Measurements from ENCODE around the gene CUL9. TPM values are rescaled to one million over a fixed set of nuclear protein-coding genes. Genes with fewer than 3 reads are reported as not detected.
A peak's percentile ranks its signal among the peaks of the same experiment; 100 is the strongest.

CUL9 gene
- total RNA-seq, 1 experiment from 2014 or later: 30.4 TPM

- Histone ChIP-seq H3K9me3 (ENCODE audit: low read length) (no peaks in the 10 kb centered on the region), H4K20me1 (ENCODE audit: low read length) (no peaks in the 10 kb centered on the region), H3K27me3 (ENCODE audit: low read length) (no peaks in the 10 kb centered on the region), H3K9me2 (replicated peaks; ENCODE audit: low read length) (no peaks in the 10 kb centered on the region), H3K4me3 (ENCODE audit: low read length) (no peak overlapping the region), H3K79me2 (ENCODE audit: low read length) (no peaks in the 10 kb centered on the region), H3K27ac (ENCODE audit: low read length) (no peak overlapping the region), H3F3A (ENCODE audit: low read length, unreplicated experiment) (no peaks in the 10 kb centered on the region), H3K4me1 (ENCODE audit: insufficient read depth, low read length) (peaks cover 13% of the 10 kb centered on the region), H3K36me3 (ENCODE audit: low read depth, low read length) (peaks cover 5% of the 10 kb centered on the region; the same call in 1 of the 2 replicates), H3K9ac (ENCODE audit: low read length) (no peak overlapping the region), H3K4me2 (ENCODE audit: low read length) (peak overlapping the region; percentile 93; the same call in 1 of the 2 replicates), H2AFZ (ENCODE audit: low read length) (no peak overlapping the region)
- TF ChIP-seq EZH2 (IDR thresholded peaks at IDR 0.05; ENCODE audit: low read length, unreplicated experiment): no peak
- no peak for TF ChIP-seq EZH2phosphoT487 (IDR thresholded peaks at IDR 0.05; ENCODE audit: borderline replicate concordance, low read length)
- no peak for TF ChIP-seq CTCF (conservative IDR thresholded peaks at IDR 0.05; ENCODE audit: low read depth, low read length)
- ATAC-seq (no peak), DNase-seq (no peak)
- intact Hi-C loops (cut with micrococcal nuclease): no loop called here
- POLR2A ChIA-PET (ENCODE audit: unreplicated experiment): no interaction called here
- CTCF ChIA-PET: no interaction called here
- no TSS peak for BruUV-seq (replicated peaks)
These were observed 1.4 kb downstream of the CUL9 start for GRCh38 chr6:43183441-43183840.

- H3K9ac ChIP-seq (ENCODE audit: low read length): no peak overlapping the region
- H3K4me1 ChIP-seq (ENCODE audit: insufficient read depth, low read length): peaks cover 13% of the 10 kb centered on the region
- no peak overlapping the region for H3K27ac ChIP-seq (ENCODE audit: low read length)
- POLR2A ChIA-PET (ENCODE audit: unreplicated experiment): no interaction called here
- no peaks in the 10 kb centered on the region for H3K9me3 ChIP-seq (ENCODE audit: low read length)
- no peak overlapping the region for H3K4me3 ChIP-seq (ENCODE audit: low read length)
- no peaks in the 10 kb centered on the region for H3K27me3 ChIP-seq (ENCODE audit: low read length)
- TF ChIP-seq EZH2 (IDR thresholded peaks at IDR 0.05; ENCODE audit: low read length, unreplicated experiment) (no peak), EZH2phosphoT487 (IDR thresholded peaks at IDR 0.05; ENCODE audit: borderline replicate concordance, low read length) (no peak), CTCF (conservative IDR thresholded peaks at IDR 0.05; ENCODE audit: low read depth, low read length) (no peak)
- H3K79me2 ChIP-seq (ENCODE audit: low read length): no peaks in the 10 kb centered on the region
- BruUV-seq (replicated peaks): no TSS peak
- intact Hi-C loops (cut with micrococcal nuclease): no loop called here
- no peak overlapping the region for H3K4me2 ChIP-seq (ENCODE audit: low read length)
- CTCF ChIA-PET: no interaction called here
- H3F3A ChIP-seq (ENCODE audit: low read length, unreplicated experiment): no peaks in the 10 kb centered on the region
- ATAC-seq (no peak), DNase-seq (no peak)
- no peaks in the 10 kb centered on the region; the same call in 1 of the 2 replicates for H3K36me3 ChIP-seq (ENCODE audit: low read depth, low read length)
- H4K20me1 ChIP-seq (ENCODE audit: low read length): no peaks in the 10 kb centered on the region
- no peaks in the 10 kb centered on the region for H3K9me2 ChIP-seq (replicated peaks; ENCODE audit: low read length)
- no peak overlapping the region for H2AFZ ChIP-seq (ENCODE audit: low read length)
These were observed 2.4 kb downstream of the CUL9 start for GRCh38 chr6:43184268-43184985.

- DNase-seq: no peak
- Histone ChIP-seq H3K27me3 (ENCODE audit: low read length) (no peaks in the 10 kb centered on the region), H3K9ac (ENCODE audit: low read length) (no peak overlapping the region), H3K9me2 (replicated peaks; ENCODE audit: low read length) (no peaks in the 10 kb centered on the region), H3K27ac (ENCODE audit: low read length) (no peak overlapping the region), H2AFZ (ENCODE audit: low read length) (no peak overlapping the region), H3K9me3 (ENCODE audit: low read length) (no peaks in the 10 kb centered on the region), H3K36me3 (ENCODE audit: low read depth, low read length) (no peaks in the 10 kb centered on the region; the same call in 1 of the 2 replicates), H3K4me3 (ENCODE audit: low read length) (no peak overlapping the region), H3K79me2 (ENCODE audit: low read length) (no peaks in the 10 kb centered on the region), H4K20me1 (ENCODE audit: low read length) (no peaks in the 10 kb centered on the region), H3K4me1 (ENCODE audit: insufficient read depth, low read length) (peaks cover 13% of the 10 kb centered on the region), H3K4me2 (ENCODE audit: low read length) (no peak overlapping the region), H3F3A (ENCODE audit: low read length, unreplicated experiment) (no peaks in the 10 kb centered on the region)
- no peak for ATAC-seq
- CTCF ChIA-PET: no interaction called here
- TF ChIP-seq EZH2 (IDR thresholded peaks at IDR 0.05; ENCODE audit: low read length, unreplicated experiment): no peak
- TF ChIP-seq CTCF (conservative IDR thresholded peaks at IDR 0.05; ENCODE audit: low read depth, low read length): no peak
- TF ChIP-seq EZH2phosphoT487 (IDR thresholded peaks at IDR 0.05; ENCODE audit: borderline replicate concordance, low read length): no peak
- POLR2A ChIA-PET (ENCODE audit: unreplicated experiment): no interaction called here
- intact Hi-C loops (cut with micrococcal nuclease): no loop called here
- no TSS peak for BruUV-seq (replicated peaks)
These were observed 3.5 kb downstream of the CUL9 start for GRCh38 chr6:43185391-43185985.
